Esophagus squamous epithelium (tissue), 4 donors: Measurements from ENCODE around the gene NPFFR2.

Source experiments
- POLR2A ChIP-seq, 4 donors: fragments of 450-650 bp; IDR thresholded peaks; one replicate each; pipeline ENCODE4 v1.6.1; 2017; ENCODE audit warnings: antibody characterized with exemption in 4 of 4, mild to moderate bottlenecking in 4 of 4, moderate library complexity in 3 of 4
- TF ChIP-seq, protein P1 (sequence below), 6 experiments: fragments of 450-650 bp in 4 of 6; fragments of 200-600 bp in 2 of 6; sonication (generic) in 2 of 6; IDR thresholded peaks; one replicate each; pipeline ENCODE4 v1.5.1; 2016 to 2019; ENCODE audit warnings: antibody characterized with exemption in 6 of 6, mild to moderate bottlenecking in 4 of 6, moderate library complexity in 4 of 6

DNA sequence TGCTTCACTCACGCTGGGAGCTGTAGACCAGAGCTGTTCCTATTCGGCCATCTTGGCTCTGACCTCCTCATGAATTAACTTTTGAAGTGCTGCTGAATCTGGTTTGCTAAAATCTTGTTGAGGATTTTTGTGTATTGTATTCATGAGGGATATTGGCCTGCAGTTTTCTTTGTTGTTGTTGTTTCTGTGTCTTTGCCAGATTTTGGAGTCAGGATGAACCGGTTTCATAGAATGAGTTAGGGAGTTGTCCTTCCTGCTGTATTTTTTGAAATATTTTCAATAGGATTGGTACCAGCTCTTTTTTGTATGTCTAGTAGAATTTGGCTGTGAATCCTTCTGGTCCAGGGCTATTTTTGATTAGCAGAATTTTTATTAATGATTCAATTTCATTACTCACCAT lies 138.1 kb downstream of the NPFFR2 start:
- TF ChIP-seq, protein P1, sequence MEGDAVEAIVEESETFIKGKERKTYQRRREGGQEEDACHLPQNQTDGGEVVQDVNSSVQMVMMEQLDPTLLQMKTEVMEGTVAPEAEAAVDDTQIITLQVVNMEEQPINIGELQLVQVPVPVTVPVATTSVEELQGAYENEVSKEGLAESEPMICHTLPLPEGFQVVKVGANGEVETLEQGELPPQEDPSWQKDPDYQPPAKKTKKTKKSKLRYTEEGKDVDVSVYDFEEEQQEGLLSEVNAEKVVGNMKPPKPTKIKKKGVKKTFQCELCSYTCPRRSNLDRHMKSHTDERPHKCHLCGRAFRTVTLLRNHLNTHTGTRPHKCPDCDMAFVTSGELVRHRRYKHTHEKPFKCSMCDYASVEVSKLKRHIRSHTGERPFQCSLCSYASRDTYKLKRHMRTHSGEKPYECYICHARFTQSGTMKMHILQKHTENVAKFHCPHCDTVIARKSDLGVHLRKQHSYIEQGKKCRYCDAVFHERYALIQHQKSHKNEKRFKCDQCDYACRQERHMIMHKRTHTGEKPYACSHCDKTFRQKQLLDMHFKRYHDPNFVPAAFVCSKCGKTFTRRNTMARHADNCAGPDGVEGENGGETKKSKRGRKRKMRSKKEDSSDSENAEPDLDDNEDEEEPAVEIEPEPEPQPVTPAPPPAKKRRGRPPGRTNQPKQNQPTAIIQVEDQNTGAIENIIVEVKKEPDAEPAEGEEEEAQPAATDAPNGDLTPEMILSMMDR (IDR thresholded peaks at IDR 0.05) = no peak
- no peak for TF ChIP-seq POLR2A (IDR thresholded peaks at IDR 0.05)
